ENCODE data around the gene PRKCE.

Gene PRKCE

DNA sequence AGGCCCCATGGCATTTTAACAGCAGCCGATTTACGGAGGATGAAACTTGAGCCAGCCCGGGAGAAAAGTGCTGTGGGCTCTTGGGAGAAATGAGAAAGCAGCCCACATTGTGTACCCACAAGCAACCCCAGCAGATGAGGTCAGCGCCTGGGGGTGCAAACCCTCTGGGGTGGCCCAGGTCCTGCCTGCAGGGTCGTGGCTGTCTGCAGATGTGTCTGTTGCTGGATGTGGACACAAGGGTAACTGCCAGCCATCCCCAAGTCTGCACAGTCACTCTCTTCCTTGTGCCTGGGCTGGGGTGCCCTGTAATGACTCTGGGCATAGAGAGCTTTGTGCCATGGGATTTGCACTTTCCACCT, 170.8 kb downstream of the PRKCE start:
- Histone ChIP-seq H3K27ac (no peak overlapping the region), H3K4me3 (ENCODE audit: low read depth, low read length) (no peak overlapping the region), H3K27me3 (replicated peaks) (no peaks in the 10 kb centered on the region), H3K36me3 (replicated peaks) (no peaks in the 10 kb centered on the region)
- TF ChIP-seq CTCF (IDR thresholded peaks at IDR 0.05; ENCODE audit: low read depth, low read length, missing control alignments), result no peak
- in situ Hi-C loops (cut with HindIII; ENCODE audit: low pct_ligation_motif_present, low sequenced_read_pairs), result no loop called here
- DNase-seq, result no peak

DNA sequence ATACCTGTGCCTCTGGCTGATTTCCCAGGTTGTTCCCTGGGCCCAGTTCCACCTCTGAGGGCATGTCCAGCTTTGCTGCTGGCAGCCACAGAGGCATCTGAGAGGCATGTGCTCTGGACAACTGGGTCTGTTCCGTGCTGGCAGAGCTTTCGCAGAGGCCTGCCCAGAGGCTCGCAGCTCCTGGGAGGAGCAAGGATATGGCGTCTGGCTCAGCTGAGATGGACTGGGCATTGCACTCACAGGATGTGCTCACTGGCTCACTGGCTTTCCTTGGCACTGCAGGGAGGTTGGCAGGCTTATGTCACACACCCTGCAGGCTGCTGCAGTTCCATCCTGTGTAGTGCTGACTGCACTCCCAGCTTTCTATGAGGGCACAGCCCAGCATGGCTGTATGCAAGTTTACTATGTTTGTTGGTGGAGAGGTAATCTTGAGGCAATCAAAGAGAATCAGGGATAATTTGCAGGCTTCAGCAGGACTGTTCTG, 172.3 kb downstream of the PRKCE start:
- H3K4me3 ChIP-seq (ENCODE audit: low read depth, low read length), result no peak overlapping the region
- H3K27ac ChIP-seq, result no peak overlapping the region
- no peaks in the 10 kb centered on the region for H3K36me3 ChIP-seq (replicated peaks)
- DNase-seq, result no peak
- in situ Hi-C loops (cut with HindIII; ENCODE audit: low pct_ligation_motif_present, low sequenced_read_pairs), result no loop called here
- no peaks in the 10 kb centered on the region for H3K27me3 ChIP-seq (replicated peaks)
- TF ChIP-seq CTCF (IDR thresholded peaks at IDR 0.05; ENCODE audit: low read depth, low read length, missing control alignments), result no peak

- no peaks in the 10 kb centered on the region for H3K36me3 ChIP-seq (replicated peaks)
- in situ Hi-C loops (cut with HindIII; ENCODE audit: low pct_ligation_motif_present, low sequenced_read_pairs), result no loop called here
- H3K27me3 ChIP-seq (replicated peaks), result no peaks in the 10 kb centered on the region
- H3K4me3 ChIP-seq (ENCODE audit: low read depth, low read length), result no peak overlapping the region
- no peak for TF ChIP-seq CTCF (IDR thresholded peaks at IDR 0.05; ENCODE audit: low read depth, low read length, missing control alignments)
- DNase-seq, result no peak
- no peak overlapping the region for H3K27ac ChIP-seq
Measured at GRCh38 chr2:45825001-45825651, 173.7 kb downstream of the PRKCE start.

DNA sequence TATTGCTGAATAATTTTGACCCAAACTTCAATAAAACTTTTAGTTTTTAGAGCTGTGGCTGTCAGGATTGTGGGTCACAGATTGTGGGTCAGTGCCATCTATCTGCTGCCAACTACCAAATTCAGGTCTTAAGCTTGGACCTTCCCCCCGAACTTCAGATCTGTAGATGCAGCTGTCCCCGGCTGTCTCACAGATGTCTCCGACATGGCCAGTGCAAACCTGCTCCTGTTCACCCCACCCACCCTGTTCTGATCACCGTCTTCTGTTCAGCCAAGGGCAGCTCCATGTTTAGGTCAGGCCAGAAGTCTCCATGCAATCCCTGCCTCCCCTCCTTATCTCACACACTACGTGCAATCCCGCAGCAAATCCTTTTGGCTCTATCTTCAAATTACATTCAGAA, 175.0 kb downstream of the PRKCE start:
- no peak for TF ChIP-seq CTCF (IDR thresholded peaks at IDR 0.05; ENCODE audit: low read depth, low read length, missing control alignments)
- no peak for DNase-seq
- Histone ChIP-seq H3K36me3 (replicated peaks) (no peaks in the 10 kb centered on the region), H3K27me3 (replicated peaks) (no peaks in the 10 kb centered on the region), H3K4me3 (ENCODE audit: low read depth, low read length) (no peak overlapping the region), H3K27ac (no peak overlapping the region)
- in situ Hi-C loops (cut with HindIII; ENCODE audit: low pct_ligation_motif_present, low sequenced_read_pairs), result no loop called here

DNA sequence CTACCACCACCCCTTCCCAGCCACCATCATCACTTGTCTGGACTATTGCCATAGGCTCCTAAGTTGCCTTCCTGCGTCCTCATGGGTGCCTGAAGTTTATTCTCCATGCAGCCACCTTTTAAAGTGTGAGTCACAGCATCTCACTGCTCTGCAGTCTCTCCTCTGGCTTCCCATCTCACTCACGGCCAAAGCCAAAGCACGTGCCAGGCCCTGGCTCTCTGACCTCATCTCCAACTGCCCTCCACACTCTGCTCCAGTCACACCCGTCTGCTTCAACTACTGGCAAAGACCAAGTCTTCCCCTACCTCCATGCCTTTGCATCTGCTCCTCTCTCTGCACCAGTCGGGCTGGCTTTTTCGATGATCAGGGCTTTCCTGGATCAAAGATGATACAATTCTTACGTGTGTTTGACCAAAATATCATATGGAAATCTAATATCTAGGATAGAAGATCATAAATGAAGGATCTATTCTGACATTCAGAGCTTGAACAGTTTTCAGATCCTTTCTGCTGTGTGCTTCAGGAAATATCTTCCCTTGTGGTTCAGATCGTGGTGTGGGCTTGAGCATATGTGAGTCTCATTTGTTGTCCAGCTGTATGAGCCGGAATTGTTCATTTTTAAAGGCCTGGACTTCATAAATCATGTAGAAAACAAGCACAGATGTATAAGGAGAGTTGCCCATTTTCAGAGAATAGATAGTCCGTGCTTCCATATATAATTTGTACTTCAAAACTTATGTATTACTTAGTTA, 175.6 kb downstream of the PRKCE start:
- Histone ChIP-seq H3K27ac (no peak overlapping the region), H3K27me3 (replicated peaks) (no peaks in the 10 kb centered on the region), H3K36me3 (replicated peaks) (no peaks in the 10 kb centered on the region), H3K4me3 (ENCODE audit: low read depth, low read length) (no peak overlapping the region)
- in situ Hi-C loops (cut with HindIII; ENCODE audit: low pct_ligation_motif_present, low sequenced_read_pairs), result no loop called here
- peak; percentile 16 for DNase-seq
- no peak for TF ChIP-seq CTCF (IDR thresholded peaks at IDR 0.05; ENCODE audit: low read depth, low read length, missing control alignments)
